Activated T-cell treated with anti-CD3 and anti-CD28 coated beads, Interleukin-2, amount 50 U/mL, for 1 hour (primary cell): ENCODE results near the gene SLC38A10.
A peak's percentile ranks its signal among the peaks of the same experiment; 100 is the strongest.

Experiments
- DNase-seq: peaks from one replicate; pipeline ENCODE4 v3.0.0-alpha.2; 2020

Gene SLC38A10

DNA sequence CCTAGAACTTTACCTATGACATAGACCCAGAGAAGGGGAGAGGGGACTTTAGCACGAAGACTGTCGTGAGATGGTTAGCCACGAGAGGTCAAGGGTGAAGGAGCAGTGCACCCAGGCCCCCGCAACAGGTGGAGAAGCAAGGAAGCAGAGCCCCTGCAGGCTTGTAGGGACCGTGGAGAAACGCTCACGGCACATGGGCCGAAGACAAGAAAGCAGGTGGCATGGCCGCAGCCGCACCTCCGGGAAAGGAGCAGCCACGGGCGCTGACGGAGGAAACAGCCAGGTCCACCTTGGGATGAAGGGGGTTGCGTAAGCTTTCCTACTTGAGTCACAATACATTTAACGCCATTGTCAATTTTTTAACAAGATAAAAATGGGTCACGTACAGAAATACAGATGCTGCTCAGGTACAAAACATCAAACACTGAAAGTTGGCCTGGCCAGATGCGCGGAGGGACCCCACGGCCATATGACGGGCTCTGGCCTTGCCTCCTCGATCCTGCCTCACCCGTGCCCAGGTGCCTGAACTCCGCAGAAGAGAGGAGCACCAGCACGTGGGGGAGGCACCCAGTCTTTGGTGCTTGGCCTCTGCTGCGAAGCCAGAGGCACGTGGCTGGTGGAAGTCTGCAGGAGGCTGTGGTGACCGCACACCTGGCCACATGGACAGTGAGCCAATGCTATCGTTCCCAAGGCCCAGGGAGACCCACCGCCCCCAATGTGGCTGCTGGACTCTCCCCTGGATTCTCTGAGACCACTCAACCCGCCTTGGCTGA is 21.2 kb downstream of the SLC38A10 start:
- no peak for DNase-seq

DNA sequence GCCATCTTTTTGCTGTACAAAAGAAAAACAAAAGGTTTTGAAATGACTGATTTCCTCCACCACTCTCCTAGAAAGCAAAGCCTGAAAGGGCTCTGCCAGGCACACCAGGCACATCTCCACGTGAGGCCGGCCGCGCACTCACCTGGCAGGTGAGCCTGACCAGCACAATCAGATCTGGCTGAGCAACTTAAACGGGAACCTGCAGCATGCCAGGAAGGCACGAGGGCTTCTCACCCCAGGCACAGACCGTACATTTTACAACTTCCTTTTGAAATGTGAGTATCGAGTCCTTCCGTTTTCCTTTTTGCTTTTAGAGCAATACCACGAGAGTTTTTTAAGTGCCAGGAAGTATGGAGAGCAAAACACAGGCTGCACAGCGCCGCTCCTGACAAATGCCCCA is 22.5 kb downstream of the SLC38A10 start:
- no peak for DNase-seq

GRCh38 chr17:81271226-81271625 is 23.9 kb downstream of the SLC38A10 start:
- DNase-seq: no peak

DNA sequence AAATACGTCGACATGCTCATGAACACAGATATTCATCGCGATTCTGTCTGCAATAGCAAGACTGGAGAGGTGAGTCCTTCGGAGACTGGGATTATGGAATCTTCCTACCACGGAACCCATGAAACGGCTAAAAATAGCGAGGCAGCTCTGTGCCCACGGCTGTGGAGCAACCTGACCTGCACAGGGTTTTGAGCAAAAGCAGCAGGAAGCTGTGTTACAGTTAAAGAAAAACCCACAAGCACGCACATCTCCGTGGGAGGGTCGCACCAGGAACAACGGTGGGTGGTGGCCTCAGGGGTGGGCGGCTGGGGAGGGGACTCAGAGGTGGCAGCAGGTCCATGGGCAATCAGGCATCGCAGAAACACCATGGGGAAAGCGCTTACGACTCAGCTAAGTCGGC is 24.8 kb downstream of the SLC38A10 start:
- no peak for DNase-seq

DNA sequence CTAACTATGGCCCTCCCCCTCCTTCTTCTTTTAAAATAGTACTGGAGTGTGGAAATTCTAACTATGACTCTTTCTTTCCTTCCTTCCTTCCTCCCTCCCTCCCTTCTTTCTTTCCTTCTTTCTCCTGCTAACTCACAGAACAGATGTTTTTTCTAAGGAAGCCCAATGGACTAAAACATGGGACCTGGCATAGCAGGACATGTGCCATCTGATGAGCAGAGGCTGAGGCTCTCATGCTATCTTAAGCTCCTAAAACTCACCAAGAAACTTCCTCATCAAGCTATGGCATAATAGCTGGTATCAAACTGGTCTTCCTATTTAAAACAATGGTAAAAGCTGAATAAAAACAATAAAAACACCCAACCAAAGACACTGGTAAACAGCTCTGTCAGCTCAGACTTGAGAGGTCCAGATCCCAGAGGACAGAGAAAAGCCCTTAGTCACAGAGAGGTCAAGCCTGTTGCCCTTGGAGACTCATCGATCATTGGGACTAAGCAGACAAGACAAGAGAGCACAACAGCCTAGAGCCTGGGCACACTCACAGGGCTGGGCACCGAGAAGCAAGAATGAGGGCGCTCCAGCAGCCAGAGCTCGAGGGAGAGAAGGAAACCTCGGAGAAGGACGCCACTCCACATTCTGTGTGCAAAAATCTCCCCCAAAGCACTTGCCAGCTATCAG is 27.6 kb downstream of the SLC38A10 start:
- no peak for DNase-seq

DNA sequence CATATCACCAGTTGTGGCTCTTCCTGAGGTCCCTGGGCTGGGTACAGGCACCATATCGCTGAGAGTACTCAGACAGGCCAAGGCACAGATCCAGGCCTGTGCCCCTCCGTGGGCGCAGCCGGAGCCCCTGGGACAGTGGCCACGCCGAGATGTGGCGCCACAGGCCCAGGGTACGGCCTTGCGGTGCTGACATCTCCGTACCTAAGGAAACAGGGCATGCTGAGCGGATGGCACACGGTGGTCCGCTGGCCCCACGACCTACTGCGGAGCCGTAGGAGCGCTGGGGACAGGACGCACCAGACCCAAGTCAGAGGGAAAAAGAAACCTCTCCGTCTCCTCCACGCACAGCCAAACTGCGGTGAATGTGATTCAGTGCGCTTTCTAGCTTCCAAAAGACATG is 29.5 kb downstream of the SLC38A10 start:
- no peak for DNase-seq

DNA sequence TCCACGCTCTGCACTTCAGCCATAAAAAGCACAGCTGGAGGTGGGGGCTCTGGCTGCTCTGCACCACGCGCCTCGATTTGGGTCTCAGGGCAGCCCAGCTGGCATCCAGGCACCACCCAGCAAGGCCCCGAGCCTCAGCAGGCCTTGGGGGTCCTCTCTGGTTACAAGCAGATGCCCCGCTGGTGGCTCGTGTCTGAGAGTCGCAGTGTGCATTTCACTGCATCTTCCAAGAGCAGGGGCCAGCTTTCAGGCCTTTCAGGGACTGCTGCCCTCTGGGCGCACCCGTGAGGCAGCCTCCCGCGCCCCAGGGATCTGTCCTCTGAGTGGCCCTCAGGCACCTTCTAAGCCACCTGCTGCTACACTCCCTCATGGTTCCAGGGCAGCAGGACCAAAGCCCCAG is 30.5 kb downstream of the SLC38A10 start:
- no peak for DNase-seq

- DNase-seq: no peak
Observed at GRCh38 chr17:81263371-81264181, 31.5 kb downstream of the SLC38A10 start.

DNA sequence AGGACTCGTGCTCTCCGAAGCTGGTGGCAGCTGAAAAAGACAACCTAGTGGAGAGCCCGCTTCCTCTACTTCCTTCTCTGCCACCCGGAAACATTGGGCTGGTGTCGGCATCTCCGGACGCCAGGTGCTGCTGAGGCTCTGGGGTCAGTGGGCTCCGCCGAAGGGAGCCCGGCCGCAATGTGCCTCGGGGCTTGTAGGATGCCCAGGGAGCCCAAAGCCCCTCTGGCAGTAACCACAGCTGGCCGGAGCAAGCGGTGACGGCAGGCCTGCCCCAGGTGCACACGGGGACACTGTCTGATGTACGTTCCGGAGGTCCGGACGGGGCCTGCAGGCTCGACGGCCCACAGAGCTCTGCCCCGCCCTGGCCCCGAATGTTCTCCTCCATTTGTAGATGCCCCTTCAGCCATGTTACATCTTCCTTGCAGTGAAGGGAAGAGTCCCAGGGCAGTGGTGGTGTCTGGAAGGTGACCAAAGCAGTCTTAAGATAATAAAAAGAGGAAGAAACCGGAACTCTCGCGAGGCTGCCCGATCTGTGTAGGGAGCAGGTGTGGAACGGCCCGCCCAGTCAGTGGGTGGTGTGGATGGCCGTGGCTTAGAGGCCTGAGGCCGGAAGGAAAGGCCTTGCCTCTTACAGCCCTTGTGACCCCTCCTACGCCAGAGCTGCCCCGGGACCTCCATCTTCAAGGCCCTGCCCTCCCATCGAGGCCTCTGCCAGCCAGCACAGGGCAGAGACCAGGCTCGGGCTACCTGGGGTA is 33.3 kb downstream of the SLC38A10 start:
- DNase-seq: no peak

DNA sequence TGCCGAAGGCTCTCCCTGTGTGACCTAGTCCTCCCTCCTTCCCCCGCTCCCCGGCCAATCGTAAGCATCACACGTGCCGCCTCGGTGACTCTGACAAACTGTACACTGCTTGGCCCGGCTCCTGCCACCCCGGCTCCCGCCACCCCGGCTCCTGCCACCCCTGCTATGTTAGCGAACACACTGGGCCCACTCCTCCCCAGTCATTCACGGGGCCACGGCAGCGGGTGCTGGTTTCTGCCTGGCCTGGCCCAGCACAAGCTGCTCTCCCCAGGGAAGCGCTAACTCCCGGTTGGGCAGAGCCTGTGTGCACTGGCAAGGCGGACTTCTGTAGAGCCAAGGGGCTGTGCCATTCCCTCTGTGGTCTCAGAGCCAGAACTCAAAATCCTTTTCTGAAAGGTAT is 34.0 kb downstream of the SLC38A10 start:
- no peak for DNase-seq

GRCh38 chr17:81260641-81261040 is 34.5 kb downstream of the SLC38A10 start:
- DNase-seq: no peak

DNA sequence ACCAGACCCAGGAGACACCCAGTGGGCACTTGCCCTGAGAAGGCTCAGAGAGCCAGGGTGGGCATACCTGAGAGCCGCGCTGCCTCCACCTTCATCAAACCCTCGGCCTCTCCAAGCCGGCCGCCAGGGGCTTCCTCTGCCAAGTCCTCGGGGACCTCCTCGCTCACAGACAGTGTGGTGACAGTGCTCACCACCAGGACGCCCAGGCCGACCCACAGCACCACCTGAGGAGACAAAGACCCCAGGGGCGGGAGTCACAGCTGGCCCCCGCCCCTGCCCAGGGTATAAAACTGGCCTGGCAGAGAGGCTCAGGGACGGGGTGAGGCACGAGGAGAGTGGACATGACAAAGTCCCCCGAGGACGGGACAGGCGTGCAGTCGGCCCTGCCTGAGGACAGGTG is 34.9 kb downstream of the SLC38A10 start:
- no peak for DNase-seq

DNA sequence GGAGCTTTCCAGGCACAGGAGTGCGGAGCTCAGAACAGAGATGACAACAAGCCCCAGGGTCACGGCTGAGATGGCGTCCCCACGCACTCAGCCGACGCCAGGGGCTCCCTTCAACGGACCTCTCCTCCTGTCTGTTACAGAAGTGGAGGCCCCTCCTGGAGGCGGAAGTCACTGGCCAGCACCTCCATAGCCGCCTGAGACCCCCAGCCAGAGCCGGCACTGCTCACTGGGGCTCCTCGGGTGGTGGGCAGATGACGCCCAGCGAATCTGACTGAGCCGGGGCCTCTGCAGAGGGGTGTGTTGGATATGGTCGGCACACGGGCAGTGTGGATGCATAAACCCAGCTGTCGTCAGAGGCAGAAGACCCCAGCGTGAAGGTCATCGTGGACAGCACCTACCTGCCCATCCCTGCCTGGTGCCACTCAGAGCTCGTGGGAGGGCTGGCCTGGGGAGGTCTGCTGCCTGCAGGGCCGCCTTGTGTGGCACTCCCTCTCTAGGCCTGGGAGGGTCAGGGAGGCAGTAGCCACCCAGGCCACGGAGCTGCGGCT is 36.0 kb downstream of the SLC38A10 start:
- DNase-seq: no peak

- DNase-seq: no peak
Observed at GRCh38 chr17:81258292-81258691, 36.8 kb downstream of the SLC38A10 start.

DNA sequence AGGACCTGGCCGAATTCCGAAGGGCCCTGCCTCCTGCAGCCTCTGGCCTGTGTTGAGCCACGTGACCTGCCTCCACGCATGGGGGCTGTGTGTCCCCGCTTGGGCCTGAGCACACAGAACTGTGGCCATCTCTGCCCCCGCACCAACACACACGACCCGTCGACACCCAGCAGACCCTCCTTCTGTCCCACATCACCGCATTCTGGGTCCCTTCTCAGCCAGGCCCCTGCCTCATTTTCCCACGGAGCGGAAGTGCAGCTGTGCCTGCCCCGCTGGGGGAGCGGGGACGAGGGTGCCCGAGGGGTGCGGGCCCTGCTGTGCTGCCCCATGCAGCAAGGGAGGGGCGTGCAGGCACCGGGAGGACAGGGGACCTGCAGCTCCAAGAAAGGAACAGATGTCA is 37.6 kb downstream of the SLC38A10 start:
- DNase-seq: no peak

DNA sequence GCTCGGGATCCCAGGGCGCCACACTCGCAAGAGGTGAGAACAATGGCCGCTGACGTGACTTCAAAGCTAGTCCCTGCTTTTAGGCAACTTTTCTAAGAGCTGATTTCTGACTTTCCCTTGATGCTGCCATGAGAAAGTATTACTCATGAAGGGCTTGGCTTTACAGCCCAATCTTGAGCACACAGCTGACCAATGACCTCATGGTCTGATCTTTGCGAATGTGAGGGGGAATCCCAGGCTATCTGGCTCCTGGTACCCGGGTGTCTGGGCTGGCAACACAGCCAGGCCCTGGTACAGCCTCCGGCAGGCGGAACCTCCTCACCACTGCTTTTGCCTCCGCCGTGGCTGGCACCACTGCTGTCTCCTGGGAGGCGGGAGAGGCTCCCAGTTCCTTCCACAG is 38.5 kb downstream of the SLC38A10 start:
- no peak for DNase-seq

DNA sequence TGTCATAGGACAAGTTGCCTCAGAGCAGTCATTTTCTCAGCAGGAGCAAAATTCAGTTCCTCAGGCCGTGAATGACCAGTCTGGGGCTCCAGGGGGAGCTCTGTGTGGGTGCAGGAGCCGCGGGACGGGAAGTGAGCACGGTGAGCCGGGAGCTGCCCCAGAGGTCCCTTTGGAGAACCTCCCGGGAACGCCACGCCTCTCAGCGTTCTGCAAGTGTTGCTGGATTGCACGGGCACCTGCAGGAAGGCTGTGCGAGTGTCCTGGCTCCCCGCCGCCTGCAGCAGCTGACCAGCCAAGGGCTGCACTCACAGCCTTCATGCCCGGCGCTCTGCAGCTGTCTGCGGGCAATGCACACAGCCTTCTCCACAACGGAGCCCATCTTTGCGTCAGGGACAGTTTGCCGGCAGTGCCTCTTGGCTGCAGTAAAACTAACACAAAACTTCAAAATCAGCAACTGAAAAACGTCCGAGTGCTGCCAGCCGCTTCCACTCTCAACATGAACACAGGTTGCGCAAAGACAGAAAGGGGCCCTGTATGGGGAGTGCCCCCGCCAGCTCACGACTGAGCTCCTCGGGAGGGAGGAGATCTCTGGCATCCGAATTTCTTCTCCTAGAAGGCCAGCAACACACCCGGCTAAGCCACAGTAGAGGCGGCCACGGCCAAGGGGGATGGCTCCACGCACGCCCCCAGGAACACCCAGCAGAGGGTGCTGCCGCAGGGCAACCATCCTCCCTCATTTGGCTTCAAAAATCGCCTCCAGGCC is 40.0 kb downstream of the SLC38A10 start:
- no peak for DNase-seq

DNA sequence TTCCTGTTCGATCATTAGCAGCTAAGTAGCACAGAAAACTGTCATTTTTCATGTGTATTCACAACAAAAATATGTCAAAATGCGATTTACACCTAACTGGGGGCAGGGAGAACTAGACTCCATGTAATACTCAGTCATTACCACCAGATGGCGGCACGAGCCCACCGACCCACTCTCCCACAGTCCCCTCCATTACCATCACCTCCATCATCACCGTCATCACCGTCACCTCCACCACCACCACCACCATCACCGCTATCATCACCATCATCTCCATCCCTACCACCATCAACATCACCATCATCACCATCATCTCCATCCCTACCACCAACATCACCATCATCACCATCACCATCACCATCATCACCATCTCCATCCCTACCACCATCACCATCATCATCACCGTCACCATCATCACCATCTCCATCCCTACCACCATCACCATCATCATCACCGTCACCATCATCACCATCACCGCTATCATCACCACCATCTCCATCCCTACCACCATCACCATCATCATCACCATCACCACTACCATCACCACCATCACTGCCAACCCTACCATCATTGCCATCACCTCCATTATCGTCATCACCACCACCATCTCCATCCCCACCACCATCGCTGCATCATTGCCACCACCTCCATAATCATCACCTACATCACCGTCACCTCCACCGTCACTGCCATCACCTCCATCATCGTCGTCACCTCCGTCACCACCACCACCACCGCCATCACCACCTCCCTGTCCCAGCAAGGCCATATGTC is 41.6 kb downstream of the SLC38A10 start:
- DNase-seq: peak; percentile 66

DNA sequence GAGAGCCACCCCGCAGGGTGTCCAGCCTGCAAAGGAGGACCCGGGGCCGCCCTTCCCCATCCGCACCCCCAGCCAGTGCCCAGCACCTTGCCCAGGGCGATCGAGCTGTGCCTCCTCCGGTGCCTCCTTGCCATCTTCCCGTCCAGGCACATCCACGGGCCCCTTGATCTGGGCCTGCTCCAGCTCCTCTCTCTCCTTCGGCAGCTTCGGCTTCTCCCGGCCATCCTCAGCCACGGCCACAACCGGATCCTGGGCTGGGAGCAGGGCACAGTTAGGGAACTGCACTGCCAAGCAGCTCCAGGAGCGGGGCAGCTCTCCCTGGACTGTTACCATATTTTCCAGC is 42.1 kb downstream of the SLC38A10 start:
- DNase-seq: no peak

DNA sequence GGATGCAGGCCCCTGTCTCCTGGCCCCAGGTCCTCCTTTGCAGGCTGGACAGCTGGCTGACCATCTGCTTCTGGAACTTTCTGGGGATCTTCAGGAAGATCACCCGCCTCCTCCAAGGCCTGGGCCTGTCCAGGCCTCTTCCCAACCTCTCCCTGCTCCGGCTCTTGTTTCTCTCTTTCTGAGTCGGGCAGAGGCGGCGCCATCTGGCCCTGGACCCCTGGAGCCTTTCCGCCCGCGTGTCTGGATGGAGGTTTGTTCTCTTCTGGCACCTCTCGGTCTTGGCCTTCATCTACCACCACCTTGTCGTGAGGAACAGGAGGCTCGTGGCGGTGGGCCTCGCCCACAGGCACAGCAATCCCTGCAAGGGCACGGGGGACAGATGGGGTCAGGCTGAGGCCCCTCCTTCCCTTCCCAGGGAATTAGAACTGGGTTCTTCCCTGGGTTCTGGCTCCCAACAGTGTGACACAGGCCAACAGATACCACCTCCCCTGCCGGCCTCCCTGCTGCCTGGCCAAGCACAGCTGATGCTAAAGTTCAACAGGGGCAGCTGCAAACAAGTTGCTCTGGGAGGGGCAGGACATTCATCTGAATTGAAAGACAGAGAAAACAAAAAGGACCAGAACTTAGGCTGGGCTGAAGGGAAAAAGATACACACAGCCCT is 42.7 kb downstream of the SLC38A10 start:
- no peak for DNase-seq
